ENCODE results near the gene THBS3.
"Not testable (repeated sequence)": the region's sequence is repeated elsewhere in the genome, so short reads cannot be mapped to it uniquely, and the experiment has no call there.

Gene THBS3

DNA sequence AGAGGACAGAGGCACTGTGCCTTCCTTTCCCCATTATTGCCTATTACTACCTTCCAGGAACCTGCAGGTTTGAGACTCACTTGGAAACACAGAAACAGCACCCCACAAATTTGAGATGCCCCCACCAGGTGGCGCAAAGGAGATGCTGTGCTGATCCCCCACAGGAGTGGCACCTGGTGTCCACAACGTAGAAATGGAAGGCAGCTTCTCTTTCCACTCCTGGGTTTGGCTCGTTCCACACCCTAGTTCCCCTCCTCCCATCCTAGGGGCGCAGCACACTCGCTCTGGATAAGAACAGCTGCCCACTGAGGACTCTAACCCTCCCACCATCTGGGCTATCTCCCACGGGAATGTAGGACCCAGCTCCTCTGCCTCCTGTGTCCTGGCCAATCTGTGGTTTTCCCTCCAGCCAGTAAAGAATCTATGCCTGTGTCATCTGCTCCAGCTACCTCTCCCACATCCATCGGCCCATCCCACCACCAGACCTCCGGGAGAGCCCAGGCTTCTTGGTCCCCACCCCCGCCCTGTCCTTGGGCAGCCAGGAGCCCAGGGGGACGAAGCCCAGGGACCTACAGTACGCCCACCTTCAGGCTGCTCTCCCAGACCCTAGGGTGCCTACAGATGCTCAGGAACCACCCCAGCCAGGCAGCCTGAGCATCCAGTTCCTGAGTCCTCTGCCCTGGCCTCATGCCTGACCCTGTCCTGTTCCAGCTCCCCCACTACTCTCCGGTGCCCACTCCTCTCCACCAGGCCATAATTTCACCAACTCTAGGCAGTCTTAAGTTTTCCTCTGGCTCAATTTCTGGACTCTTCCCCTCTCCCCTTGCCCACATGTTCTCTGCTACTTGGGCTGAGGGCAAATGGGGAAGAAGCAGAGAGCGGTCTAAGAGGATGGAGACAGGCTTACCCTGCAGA, 549 bp downstream of the THBS3 start:
- DNase-seq: peak; percentile 90

DNA sequence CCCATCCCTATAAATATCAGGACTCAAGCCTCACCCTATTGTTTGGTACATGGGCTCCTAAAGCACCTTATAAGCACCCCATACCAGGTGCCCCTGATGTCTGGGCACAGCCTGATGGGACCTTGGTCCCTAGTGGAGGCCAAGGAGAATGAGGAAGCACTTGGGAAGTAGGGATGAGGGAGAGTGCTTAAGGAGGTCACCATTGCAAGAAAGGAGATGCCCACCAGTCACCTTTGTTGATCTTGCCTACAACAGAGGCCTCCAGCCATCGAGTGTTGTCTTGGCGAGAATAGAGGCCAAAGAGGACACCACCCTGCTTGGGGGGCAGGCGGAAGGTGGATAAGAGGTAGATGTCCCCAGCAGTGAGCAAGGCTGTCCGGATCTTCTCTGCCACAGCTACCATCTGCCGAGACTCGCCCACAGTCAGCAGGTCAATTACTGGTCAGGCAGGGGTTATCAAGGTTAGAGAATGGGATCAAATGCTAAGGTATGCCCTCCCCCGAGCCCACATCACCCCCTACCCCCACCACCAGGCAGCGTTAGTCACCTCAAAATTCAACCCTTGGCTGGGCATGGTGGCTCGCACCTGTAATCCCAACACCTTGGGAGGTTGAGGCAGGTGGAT, 1.6 kb downstream of the THBS3 start:
- DNase-seq: no peak

DNA sequence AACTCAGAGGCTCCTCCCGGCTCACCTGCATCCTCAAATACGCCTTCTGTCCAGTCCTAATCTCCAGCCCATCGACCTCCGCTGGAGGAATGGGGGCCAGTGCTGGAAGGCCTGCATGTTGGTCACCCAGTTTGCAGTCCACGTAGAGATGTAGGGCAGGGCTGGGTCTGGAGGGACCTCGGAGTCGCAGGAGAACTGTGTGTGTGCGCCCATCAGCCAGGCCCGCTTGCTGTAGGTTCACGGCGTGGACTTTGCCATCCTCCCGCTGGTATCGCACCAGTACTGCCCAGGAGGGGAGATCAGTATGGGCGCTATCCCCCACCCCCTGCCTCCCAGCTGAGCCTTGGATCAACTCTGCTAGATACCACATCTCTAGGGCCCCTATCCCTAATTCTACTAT, 2.7 kb downstream of the THBS3 start:
- DNase-seq: no peak

DNA sequence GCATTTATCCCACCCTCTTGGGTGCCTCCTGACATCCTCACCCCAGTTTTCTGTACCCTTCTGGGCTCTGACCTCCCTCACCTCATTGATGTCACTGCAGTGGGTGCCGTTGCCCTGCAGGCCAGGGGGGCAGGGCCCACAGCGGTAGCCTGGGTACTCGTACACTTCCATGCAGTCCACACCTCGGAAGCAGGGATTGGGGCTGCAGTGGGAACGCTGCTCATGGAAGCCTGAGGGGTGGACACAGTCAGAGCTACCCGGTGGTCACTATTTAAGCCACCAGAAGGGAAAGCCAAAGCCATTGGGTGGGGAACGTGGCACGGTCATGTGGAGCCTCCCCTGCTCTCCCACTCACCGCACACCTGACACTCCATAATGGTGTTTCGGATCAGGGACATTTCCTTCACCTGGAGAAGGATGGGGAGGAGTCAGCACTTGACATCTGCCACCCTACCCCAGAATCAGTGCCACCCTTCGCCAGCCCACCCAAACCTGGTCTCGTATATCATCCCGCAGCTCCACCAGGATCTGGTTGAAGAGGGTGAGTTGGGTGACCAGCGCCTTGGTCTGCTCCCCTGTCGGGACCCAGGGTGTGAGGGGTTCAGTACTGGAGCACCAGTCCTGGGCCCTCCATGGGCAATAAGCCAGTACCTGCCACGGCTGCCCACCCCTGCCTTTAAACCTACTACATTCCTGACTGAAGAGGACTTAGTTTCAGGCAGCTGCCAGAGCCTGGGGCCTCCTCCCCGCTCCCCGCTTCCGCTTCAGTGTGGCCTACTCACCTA, 4.8 kb downstream of the THBS3 start:
- DNase-seq: no peak

DNA sequence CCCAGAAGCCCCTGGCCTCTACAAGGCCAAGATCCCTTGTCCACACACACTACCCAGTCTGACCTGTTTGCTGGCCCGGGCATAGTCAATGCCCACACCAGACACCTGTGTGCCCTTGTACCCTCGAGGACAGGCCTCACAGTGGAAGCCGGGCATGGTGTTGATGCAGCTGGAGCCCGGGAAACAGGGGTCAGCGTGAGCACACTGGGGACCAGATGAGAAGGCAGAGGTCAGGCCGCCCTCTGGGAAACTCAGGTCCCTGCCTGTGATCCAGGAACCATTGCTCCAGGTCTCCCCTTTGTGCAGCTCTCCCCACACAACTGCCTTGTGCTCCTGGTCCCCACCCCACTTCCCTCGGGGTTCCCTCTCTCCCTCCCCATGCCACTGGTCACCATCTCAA, 5.5 kb downstream of the THBS3 start:
- DNase-seq: no peak

DNA sequence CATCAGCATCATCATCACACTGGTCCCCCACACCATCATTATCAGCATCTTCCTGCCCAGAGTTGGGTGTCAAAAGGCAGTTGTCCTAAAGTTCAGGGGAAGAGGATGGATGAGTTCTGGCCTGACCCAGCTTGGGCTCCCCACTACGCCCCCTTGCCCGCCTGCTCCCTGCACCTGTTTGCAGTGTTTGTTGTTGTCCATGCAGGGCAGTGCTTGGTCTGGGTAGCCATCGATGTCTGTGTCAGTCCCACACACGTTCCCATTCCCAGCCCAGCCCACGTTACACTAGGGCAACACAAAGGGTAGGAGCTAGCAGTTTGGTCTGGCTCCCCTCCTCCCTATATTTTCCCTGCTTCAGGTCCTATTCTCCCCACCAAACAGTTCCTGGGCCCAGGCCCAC, 6.8 kb downstream of the THBS3 start:
- no peak for DNase-seq

DNA sequence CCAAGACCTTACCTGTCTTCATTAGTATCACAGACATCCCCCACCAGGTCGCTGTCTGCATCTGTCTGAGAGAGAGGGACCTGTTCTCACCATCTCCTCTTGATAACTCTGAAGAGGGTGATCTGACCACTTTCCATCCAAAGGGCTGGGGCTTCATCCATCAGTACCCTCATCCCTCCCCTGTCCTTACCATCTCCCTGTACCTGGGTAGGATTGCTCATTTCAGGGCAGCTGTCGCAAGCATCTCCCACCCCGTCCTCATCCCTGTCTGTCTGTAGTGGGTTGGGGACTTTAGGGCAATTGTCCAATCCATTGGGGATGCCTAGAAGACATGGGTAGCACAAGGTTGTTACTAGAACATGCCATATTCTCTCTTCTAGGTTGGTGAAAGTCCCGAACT, 7.9 kb downstream of the THBS3 start:
- DNase-seq: no peak

DNA sequence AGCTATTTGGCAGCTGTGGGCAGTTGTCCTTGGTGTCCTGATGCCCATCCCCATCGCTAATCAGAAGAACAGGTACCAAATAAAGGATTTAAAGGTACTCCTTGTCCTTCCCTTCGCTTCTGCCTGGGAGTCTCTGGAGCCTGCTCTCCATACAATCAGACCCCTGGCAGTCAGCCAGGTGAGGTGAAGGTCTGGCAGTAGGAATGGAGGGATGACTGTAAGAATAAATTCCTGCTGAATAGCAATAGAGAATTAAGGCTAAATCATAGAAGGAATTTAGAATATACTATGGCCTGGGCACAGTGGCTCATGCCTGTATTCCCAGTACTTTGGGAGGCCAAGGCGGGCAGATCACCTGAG, 9.2 kb downstream of the THBS3 start:
- no peak for DNase-seq

DNA sequence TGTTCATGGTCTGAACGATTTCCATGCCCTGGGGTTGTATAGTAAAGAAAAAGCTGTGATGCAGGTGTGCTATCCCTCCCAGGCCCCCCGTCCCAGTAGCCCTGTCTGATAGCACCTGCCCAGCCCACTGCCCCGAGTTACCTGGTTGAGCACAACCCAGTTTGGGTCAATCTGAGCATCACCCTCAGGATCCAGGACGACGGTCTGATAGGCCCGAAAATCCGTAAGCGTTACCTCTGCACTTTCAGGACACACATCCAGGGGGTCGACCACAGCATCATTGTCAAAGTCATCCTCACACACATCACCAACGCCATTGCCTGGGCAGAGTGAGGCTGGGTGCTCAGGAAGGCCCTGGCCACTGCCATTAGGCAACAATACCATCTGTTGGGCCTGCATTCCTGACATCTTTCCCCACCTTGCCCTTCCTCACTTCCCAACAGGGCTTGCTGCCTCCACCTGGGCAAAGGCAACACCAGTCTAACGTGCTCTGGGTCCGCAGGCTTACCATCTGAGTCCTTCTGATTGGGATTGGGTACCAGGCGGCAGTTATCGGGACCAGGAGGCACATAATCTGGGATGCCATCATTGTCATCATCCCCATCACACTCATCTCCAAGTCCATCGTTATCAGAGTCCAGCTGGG, 9.7 kb downstream of the THBS3 start:
- DNase-seq: no peak

DNA sequence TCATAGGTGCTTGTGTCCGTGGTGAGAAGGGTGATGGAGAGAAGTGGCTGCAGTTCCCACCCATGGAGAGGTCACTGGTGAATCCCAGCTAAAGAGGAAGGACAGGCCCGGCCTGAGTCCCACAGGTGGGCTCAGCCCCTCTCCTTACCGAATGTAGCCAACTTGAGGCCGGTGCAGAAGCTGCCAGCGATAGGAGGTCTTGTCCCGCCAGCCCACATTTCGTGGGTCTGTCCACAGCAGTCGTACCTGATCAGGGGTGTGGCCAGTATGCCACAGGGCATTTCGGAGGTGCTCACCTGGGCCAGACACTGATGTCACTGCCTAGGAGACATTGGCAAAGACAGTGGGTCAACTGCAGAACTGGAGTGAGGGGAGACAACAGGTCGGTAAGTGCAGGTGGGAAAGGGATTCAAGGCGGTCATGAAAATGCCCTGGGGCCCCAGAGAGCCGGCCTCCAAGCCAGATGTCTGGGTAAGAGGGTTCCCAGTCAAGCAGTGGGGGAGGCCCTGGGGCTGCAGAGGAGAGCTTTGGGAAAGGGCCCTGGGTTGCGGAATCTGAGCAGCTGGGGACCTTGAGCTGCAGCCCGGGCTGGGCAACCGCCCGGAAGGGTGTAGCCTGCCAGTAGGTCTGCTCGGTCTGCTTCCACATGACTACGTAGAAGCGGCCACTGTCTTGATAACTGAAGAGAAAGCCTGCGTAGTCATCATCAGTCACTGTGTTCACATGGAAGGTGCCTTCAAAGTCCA, 10.6 kb downstream of the THBS3 start:
- no peak for DNase-seq

DNA sequence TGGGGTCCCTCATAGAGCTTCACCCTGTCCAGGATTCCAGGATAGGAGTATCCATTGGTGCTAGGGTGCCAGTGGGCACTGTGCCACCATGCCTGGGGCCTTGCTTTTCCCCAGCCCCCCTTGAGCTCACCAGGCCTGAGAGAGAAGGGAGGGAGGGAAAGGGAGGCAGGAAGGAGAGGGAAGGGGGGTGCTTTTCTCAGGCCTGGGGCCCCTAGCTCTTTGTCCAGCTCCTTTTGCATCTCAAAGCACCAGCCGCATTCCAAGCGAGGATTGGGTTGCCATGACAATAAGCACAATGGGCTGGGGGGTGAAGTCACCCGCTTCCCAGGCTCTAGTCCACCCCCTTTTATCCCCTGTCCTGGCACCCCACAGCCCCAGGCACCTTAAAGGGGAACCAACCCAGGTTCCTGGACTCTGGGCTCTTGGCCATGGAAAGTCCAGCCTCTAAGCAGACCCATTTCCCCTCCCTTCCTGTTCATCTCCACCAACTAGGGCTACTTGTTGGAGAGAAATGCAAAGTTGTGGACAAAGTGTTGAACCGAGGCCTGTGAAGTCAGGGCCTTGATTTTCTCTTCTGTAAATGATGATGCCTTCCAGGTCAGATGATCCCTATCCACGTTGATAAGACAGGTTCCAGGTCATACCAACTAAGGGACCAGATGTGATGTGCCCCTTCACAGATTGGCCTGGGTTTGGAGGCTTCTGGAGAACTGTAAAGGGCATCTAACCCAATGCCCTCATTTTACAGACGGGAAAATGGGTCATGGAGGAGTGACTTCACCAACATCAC, 11.4 kb downstream of the THBS3 start:
- no peak for DNase-seq

DNA sequence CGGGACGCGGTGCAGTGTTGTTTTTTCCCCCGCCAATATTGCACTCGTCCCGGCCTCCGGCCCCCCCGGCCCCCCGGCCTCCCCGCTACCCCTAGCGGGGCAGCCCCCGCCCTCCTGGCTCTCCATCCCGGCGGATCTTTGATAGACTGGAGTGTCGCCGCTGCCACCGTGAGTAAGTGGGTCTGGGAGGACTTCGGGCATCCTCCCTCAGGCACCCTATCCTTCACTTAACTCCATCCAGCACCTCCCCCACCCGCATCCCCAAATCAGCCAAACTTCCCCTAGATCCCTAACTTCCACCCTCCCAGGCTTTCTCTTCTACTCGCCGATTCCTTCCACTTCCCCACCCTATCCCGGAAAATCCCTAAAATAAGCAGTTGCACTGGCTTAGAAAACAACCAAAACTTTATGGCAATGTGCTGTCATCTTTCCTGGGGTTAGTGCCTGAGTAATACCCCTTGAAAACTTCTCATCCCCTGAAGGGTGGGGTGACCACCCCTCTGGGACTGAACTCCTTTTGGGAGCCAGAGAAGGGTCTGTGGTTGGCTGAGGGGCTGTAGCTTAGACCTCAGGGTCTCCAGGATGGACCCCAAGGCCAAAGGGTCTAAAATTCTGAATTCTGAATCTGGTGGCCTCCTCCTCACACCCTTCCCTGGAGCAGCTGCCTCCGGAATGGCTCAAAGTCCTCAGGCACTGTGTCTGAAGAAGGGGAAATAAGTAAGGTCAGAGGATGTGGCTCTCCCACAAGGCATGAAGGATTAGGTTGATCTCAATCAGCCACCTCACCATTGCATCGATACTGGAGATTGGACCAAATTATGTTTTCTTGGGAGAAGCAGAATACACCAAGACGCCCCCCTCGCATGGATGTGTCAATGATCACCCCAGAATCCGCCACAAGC, 12.2 kb downstream of the THBS3 start:
- no peak for DNase-seq

DNA sequence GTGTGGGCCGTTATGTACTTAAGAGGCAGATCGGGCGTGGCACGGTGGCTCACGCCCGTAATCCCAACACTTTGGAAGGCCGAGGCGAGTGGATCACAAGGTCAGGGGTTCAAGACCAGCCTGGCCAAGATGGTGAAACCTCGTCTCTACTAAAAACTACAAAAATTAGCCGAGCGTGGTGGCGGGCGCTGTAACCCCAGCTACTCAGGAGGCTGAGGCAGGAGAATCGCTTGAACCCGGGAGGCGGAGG, 13.8 kb downstream of the THBS3 start:
- not testable (repeated sequence) for DNase-seq

DNA sequence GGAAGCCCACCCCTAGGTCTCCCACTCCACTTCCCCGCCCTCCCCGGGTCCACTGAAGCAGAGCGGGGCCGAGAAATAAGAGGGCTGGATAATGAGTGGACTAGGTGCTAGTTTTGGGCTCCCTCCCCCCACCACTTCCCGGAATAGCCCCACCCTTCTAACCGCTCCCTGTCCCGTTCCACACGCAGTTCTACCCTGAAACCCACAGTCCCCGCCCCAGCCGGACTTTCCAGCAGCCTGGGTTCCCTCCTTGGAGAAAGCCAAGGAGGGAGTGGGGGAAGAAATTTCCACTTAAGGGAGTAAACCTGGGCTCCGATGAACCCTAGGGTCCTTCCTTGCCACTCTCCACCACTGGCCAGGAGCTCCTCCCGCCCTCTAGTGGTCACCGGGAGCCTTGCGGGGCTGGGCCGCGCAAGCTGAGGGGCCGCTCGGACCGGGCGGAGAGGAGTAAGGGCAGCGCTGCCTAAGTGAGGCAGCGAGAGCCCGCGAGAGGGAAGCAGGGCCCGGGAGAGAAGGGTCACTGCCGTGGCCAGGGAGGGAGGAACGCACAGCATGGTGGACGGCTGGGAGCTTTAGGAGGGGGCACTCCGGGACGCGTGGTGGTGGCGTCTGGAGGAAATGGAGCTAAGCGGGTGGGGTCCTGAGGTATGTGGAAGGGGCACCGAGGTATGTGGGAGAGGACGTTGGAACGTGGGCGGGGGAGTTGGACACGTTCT, 14.3 kb downstream of the THBS3 start:
- peak; percentile 53 for DNase-seq

DNA sequence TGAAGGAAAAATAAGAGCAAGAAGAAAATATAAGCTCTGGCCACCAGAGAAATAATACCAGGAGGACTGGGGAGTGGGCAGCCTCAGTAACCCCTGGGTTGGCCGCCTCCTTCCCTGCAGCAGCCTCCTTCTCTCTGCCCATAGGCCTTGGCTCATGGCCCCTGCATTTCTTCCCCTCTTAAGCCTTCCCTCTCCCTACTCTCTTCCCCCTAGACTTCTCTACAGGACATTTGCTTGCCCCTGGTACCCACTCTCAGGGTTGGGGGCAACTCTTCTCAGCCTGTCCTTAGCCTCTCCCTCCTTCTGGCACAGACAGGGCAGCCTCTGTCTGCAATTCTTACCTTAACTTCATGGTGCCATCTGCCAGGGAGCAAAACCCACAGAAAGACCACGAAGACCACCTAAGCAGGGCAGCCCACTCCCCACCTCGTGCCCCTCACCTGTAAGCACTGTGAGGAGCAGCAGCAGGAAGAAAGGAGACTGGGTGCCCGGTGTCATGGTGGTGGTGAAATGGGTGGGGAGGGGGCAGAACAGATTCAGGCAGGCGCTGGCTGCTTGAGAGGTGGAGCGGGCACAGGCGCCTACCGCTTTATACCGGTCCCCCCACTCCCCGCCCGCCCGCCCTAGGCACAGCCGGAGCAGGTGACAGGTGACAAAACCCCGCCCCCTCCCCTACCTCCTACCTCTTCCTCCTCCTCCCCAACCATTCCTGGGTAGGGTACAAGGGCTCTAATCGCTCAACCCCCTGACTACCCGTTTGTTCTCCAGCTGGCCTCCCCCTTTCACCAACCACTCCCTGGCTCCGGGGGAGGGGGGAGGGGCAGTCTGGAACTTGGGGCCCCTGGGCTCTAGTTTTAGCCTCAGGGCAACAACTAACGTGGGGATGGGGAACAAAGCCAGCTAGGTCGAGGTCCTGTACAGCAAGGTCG, 15.1 kb downstream of the THBS3 start:
- no peak for DNase-seq

DNA sequence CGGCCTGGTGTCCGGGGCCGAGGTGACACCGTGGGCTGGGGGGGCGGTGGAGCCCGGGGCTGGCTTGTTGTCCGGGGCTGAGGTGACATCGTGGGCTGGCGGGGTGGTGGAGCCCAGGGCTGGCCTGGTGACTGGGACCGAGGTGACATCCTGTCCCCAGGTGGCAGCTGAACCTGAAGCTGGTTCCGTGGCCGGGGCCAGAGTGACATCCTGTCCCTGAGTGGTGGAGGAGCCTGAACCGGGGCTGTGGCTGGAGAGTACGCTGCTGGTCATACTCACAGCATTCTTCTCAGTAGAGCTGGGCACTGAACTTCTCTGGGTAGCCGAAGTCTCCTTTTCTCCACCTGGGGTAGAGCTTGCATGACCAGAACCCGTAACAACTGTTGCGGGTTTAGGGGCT, 15.8 kb downstream of the THBS3 start:
- no peak for DNase-seq

DNA sequence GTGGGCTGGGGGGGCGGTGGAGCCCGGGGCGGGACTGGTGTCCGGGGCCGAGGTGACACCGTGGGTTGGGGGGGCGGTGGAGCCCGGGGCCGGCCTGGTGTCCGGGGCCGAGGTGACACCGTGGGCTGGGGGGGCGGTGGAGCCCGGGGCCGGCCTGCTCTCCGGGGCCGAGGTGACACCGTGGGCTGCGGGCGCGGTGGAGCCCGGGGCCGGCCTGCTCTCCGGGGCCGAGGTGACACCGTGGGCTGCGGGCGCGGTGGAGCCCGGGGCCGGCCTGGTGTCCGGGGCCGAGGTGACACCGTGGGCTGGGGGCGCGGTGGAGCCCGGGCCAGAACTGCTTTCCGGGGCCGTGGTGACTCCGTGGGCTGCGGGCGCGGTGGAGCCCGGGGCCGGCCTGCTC, 17.8 kb downstream of the THBS3 start:
- DNase-seq: not testable (repeated sequence)

DNA sequence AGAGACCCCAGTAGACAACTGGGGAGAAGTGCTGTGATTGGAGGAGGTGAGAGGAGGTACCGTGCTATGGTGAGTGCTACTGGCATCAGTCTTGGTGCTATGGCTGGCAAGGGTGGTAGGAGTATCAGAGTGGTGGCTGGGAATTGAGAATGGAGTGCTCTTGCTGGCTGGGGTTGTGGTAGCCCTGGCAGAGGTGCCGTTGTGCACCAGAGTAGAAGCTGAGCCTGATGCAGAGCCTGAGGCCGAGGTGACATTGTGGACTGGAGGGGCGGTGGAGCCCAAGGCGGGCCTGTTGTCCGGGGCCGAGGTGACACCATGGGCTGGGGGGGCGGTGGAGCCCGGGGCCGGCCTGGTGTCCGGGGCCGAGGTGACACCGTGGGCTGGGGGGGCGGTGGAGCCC, 19.4 kb downstream of the THBS3 start:
- no peak for DNase-seq

DNA sequence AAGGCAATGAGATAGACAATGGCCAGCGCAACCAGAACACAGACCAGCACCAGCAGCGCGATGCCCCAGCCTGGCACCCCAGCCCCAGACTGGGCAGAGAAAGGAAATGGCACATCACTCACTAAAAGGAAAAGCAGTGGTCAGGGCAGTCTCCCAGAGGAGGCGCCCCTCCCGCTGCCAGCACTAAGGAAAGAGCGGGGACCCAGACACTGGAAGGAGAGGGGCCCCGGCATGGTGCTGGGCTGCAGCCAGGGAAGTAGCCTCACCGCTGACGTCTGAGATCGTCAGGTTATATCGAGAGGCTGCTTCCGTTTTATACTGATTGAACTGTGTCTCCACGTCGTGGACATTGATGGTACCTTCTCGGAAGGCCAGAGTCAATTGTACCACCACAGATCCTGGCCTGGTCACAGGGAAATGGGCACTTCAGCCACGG, 20.2 kb downstream of the THBS3 start:
- DNase-seq: no peak
